PC-9 (cell line): Measurements from ENCODE around the gene SEC24D. TPM values are rescaled to one million over a fixed set of nuclear protein-coding genes. Genes with fewer than 3 reads are reported as not detected.

ENCODE experiments used
- BruUV-seq: library from RNA; stranded (reverse); fragments of 400-500 nt; replicated peaks from 2 replicates; lab custom pipeline; 2021; lab: Mats Ljungman, UMichigan
- CTCF ChIA-PET: fragments of 300-600 bp; sonication (Branson Sonifier 250); formaldehyde crosslinking; loops from one replicate; lab custom pipeline; 2022; ENCODE audit warnings: antibody characterized with exemption; lab: Charles Lee
- POLR2A ChIA-PET: fragments of 300-600 bp; sonication (Branson Sonifier 250); formaldehyde crosslinking; loops from one replicate; lab custom pipeline; 2022; ENCODE audit warnings: antibody characterized with exemption; ENCODE audit not compliant: unreplicated experiment; lab: Charles Lee
- DNase-seq, 2 experiments: peaks; one replicate each; pipeline versions ENCODE4 v3.0.0 to v3.0.0-alpha.2; 2015 to 2022; ENCODE audit warnings: mixed read lengths in 1 of 2
- H2AFZ ChIP-seq: fragments of 200-600 bp; sonication (generic); 2 replicates; pipeline ENCODE4 v1.8.1; 2017; ENCODE audit warnings: antibody characterized with exemption
- H3F3A ChIP-seq: fragments of 200-600 bp; sonication (generic); 2 replicates; pipeline ENCODE4 v1.8.1; 2017; ENCODE audit warnings: antibody characterized with exemption, mild to moderate bottlenecking, low read depth; ENCODE audit not compliant: insufficient read depth
- H3K27ac ChIP-seq: fragments of 200-600 bp; sonication (generic); 2 replicates; pipeline ENCODE4 v1.6.1; 2016; ENCODE audit warnings: mixed run types
- H3K27me3 ChIP-seq: fragments of 200-600 bp; sonication (generic); 2 replicates; pipeline ENCODE4 v1.6.1; 2016; ENCODE audit warnings: low read depth, mixed run types; ENCODE audit not compliant: insufficient read depth
- H3K36me3 ChIP-seq: fragments of 200-600 bp; sonication (generic); 2 replicates; pipeline ENCODE4 v1.6.1; 2016; ENCODE audit warnings: low read depth, mixed run types
- H3K4me1 ChIP-seq: fragments of 200-600 bp; sonication (generic); replicated peaks from 2 replicates; pipeline ENCODE4 v1.6.1; 2016; ENCODE audit warnings: mixed run types; ENCODE audit not compliant: insufficient read depth
- H3K4me2 ChIP-seq: fragments of 200-600 bp; sonication (generic); 2 replicates; pipeline ENCODE4 v1.6.1; 2017; ENCODE audit warnings: mixed run types
- H3K4me3 ChIP-seq: fragments of 200-600 bp; sonication (generic); 2 replicates; pipeline ENCODE4 v1.6.1; 2016; ENCODE audit warnings: mixed run types
- H3K79me2 ChIP-seq: fragments of 200-600 bp; sonication (generic); 2 replicates; pipeline ENCODE4 v1.6.1; 2017; ENCODE audit warnings: low read depth, mixed run types
- H3K9me2 ChIP-seq: fragments of 200-600 bp; sonication (generic); 2 replicates; pipeline ENCODE4 v1.8.1; 2017; ENCODE audit warnings: mild to moderate bottlenecking; ENCODE audit not compliant: insufficient read depth
- H3K9me3 ChIP-seq: fragments of 200-600 bp; sonication (generic); 2 replicates; pipeline ENCODE4 v1.8.1; 2016; ENCODE audit warnings: low read depth; ENCODE audit not compliant: insufficient read depth
- H4K20me1 ChIP-seq: fragments of 200-600 bp; sonication (generic); 2 replicates; pipeline ENCODE4 v1.8.1; 2017; ENCODE audit not compliant: insufficient read depth
- CTCF ChIP-seq: fragments of 200-600 bp; sonication (generic); conservative IDR thresholded peaks from 2 replicates; pipeline ENCODE4 v1.6.1; 2017; ENCODE audit warnings: mixed run types, antibody characterized with exemption, mild to moderate bottlenecking, moderate library complexity
- EZH2 ChIP-seq: fragments of 200-600 bp; sonication (generic); IDR thresholded peaks from 2 replicates; pipeline ENCODE4 v1.8.0; 2017; ENCODE audit warnings: antibody characterized with exemption, low read depth
- intact Hi-C: fragments of 100-400 bp; cut with micrococcal nuclease; formaldehyde crosslinking; loops from one replicate; pipeline ENCODE4 v1.10.0; 2022; ENCODE audit not compliant: unreplicated experiment
- total RNA-seq: library from RNA; stranded (reverse); gene quantifications from 2 replicates; pipeline ENCODE4 v1.2.3, GENCODE V29; 2021

The SEC24D gene
- total RNA-seq, 1 experiment from 2014 or later = 17.3 TPM

- Histone ChIP-seq H3F3A (no peaks in the 10 kb centered on the region), H4K20me1 (no peaks in the 10 kb centered on the region), H3K79me2 (no peaks in the 10 kb centered on the region), H3K9me3 (no peaks in the 10 kb centered on the region), H3K27me3 (no peaks in the 10 kb centered on the region), H3K27ac (no peak overlapping the region), H2AFZ (no peak overlapping the region), H3K9me2 (no peaks in the 10 kb centered on the region), H3K36me3 (no peaks in the 10 kb centered on the region), H3K4me3 (no peak overlapping the region), H3K4me2 (no peak overlapping the region), H3K4me1 (no peaks in the 10 kb centered on the region)
- TF ChIP-seq EZH2 = no peak
- no peak for TF ChIP-seq CTCF
- no peak for DNase-seq
- no TSS peak for BruUV-seq
- intact Hi-C loops = no loop called here
- ChIA-PET POLR2A (no interaction called here), CTCF (no interaction called here)
These were observed 112.6 kb downstream of the SEC24D start for GRCh38 chr4:118723369-118723768.

- ChIA-PET CTCF (no interaction called here), POLR2A (no interaction called here)
- no peak overlapping the region for H3K4me3 ChIP-seq
- no peaks in the 10 kb centered on the region for H3K9me3 ChIP-seq
- H3K36me3 ChIP-seq = no peaks in the 10 kb centered on the region
- no peak for TF ChIP-seq CTCF
- TF ChIP-seq EZH2 = no peak
- DNase-seq = no peak
- intact Hi-C loops = no loop called here
- H2AFZ ChIP-seq = no peak overlapping the region
- H3K4me2 ChIP-seq = no peak overlapping the region
- no peaks in the 10 kb centered on the region for H3K4me1 ChIP-seq
- no TSS peak for BruUV-seq
- H3K79me2 ChIP-seq = no peaks in the 10 kb centered on the region
- H3K9me2 ChIP-seq = no peaks in the 10 kb centered on the region
- H3F3A ChIP-seq = no peaks in the 10 kb centered on the region
- no peaks in the 10 kb centered on the region for H3K27me3 ChIP-seq
- H3K27ac ChIP-seq = no peak overlapping the region
- no peaks in the 10 kb centered on the region for H4K20me1 ChIP-seq
These were observed 114.2 kb downstream of the SEC24D start for GRCh38 chr4:118721752-118722151.

- no peak overlapping the region for H2AFZ ChIP-seq
- H3K27ac ChIP-seq = no peak overlapping the region
- BruUV-seq = no TSS peak
- TF ChIP-seq EZH2 = no peak
- TF ChIP-seq CTCF = no peak
- H3K4me1 ChIP-seq = no peaks in the 10 kb centered on the region
- H3K36me3 ChIP-seq = no peaks in the 10 kb centered on the region
- H3K79me2 ChIP-seq = no peaks in the 10 kb centered on the region
- POLR2A ChIA-PET = no interaction called here
- no peaks in the 10 kb centered on the region for H4K20me1 ChIP-seq
- H3K4me3 ChIP-seq = no peak overlapping the region
- no peaks in the 10 kb centered on the region for H3F3A ChIP-seq
- CTCF ChIA-PET = no interaction called here
- no peak for DNase-seq
- no peaks in the 10 kb centered on the region for H3K9me3 ChIP-seq
- intact Hi-C loops = no loop called here
- no peaks in the 10 kb centered on the region for H3K27me3 ChIP-seq
- no peaks in the 10 kb centered on the region for H3K9me2 ChIP-seq
- no peak overlapping the region for H3K4me2 ChIP-seq
These were observed 117.3 kb downstream of the SEC24D start for GRCh38 chr4:118718511-118719170.
